ENCODE data around the gene ALDH3B1. TPM values are rescaled to one million over a fixed set of nuclear protein-coding genes. Genes with fewer than 3 reads are reported as not detected.

Gene ALDH3B1
- total RNA-seq, 3 donors from 2014 or later = 8.6 to 18.9 (median 11.5) TPM

GRCh38 chr11:68011051-68011943 lies 1.2 kb downstream of the ALDH3B1 start:
- no peak for TF ChIP-seq CTCF (IDR thresholded peaks at IDR 0.05)
- intact Hi-C loops (cut with DNase I, micrococcal nuclease) = no loop called here
- Histone ChIP-seq H3K9me3 (no peaks in the 10 kb centered on the region), H3K36me3 (ENCODE audit: low read depth) (no peaks in the 10 kb centered on the region), H3K4me1 (ENCODE audit: low read depth) (peaks cover 50% of the 10 kb centered on the region), H3K4me3 (no peak overlapping the region)
- DNase-seq (no peak), ATAC-seq (no peak)

GRCh38 chr11:68012044-68012842 lies 2.1 kb downstream of the ALDH3B1 start:
- Histone ChIP-seq H3K36me3 (ENCODE audit: low read depth) (no peaks in the 10 kb centered on the region), H3K4me1 (ENCODE audit: low read depth) (peaks cover 56% of the 10 kb centered on the region), H3K9me3 (no peaks in the 10 kb centered on the region), H3K4me3 (no peak overlapping the region)
- no peak for TF ChIP-seq CTCF (IDR thresholded peaks at IDR 0.05)
- DNase-seq (peak in 2 of 3 donors; percentile 35 to 53), ATAC-seq (no peak)
- intact Hi-C loops (cut with DNase I, micrococcal nuclease) = no loop called here

- ATAC-seq (no peak), DNase-seq (peak in 2 of 3 donors; percentile 38 to 53)
- intact Hi-C loops (cut with DNase I, micrococcal nuclease) = no loop called here
- H3K4me3 ChIP-seq = no peak overlapping the region
- no peaks in the 10 kb centered on the region for H3K9me3 ChIP-seq
- no peaks in the 10 kb centered on the region for H3K36me3 ChIP-seq (ENCODE audit: low read depth)
- H3K4me1 ChIP-seq (ENCODE audit: low read depth) = peaks cover 51% of the 10 kb centered on the region
- TF ChIP-seq CTCF (IDR thresholded peaks at IDR 0.05) = no peak
These were observed 2.9 kb downstream of the ALDH3B1 start for GRCh38 chr11:68012843-68013610.

- Histone ChIP-seq H3K4me3 (no peak overlapping the region), H3K36me3 (ENCODE audit: low read depth) (no peaks in the 10 kb centered on the region), H3K4me1 (ENCODE audit: low read depth) (peaks cover 45% of the 10 kb centered on the region), H3K9me3 (no peaks in the 10 kb centered on the region)
- intact Hi-C loops (cut with DNase I, micrococcal nuclease) = no loop called here
- no peak for TF ChIP-seq CTCF (IDR thresholded peaks at IDR 0.05)
- ATAC-seq (no peak), DNase-seq (peak in 2 of 3 donors; percentile 38 to 54)
These were observed 3.6 kb downstream of the ALDH3B1 start for GRCh38 chr11:68013611-68014156.
